OCI-LY7 (cell line): Measurements from ENCODE around the gene ASB15. TPM values are rescaled to one million over a fixed set of nuclear protein-coding genes. Genes with fewer than 3 reads are reported as not detected.

Source experiments
- BruUV-seq: library from RNA; stranded (reverse); fragments of 400-500 nt; replicated peaks from 2 replicates; lab custom pipeline; 2021; lab: Mats Ljungman, UMichigan
- CTCF ChIA-PET: fragments of 300-600 bp; sonication (Branson Sonifier 250); formaldehyde crosslinking; loops from one replicate; lab custom pipeline; 2022; ENCODE audit warnings: antibody characterized with exemption; ENCODE audit not compliant: unreplicated experiment; lab: Charles Lee
- POLR2A ChIA-PET: fragments of 300-600 bp; sonication (Branson Sonifier 250); formaldehyde crosslinking; loops from one replicate; lab custom pipeline; 2022; ENCODE audit warnings: antibody characterized with exemption; lab: Charles Lee
- DNase-seq: peaks from one replicate; pipeline ENCODE4 v3.0.0-alpha.2; 2015; ENCODE audit warnings: low spot score
- H2AFZ ChIP-seq: fragments of 200-600 bp; sonication (generic), shearing (Covaris generic); 2 replicates; pipeline ENCODE4 v1.6.1; 2014; ENCODE audit warnings: mild to moderate bottlenecking, antibody characterized with exemption, low read length, moderate library complexity
- H3K27ac ChIP-seq: fragments of 200-600 bp; sonication (generic); 2 replicates; pipeline ENCODE4 v1.5.1; 2014; ENCODE audit warnings: mixed run types, low read depth, mild to moderate bottlenecking, moderate library complexity, low read length, inconsistent platforms; ENCODE audit not compliant: poor library complexity, severe bottlenecking
- H3K36me3 ChIP-seq: fragments of 200-600 bp; sonication (generic); 2 replicates; pipeline ENCODE4 v1.6.1; 2014; ENCODE audit warnings: mild to moderate bottlenecking, antibody characterized with exemption, low read length, moderate library complexity, mixed read lengths; ENCODE audit not compliant: insufficient read depth
- H3K4me1 ChIP-seq: fragments of 200-600 bp; sonication (generic); 2 replicates; pipeline ENCODE4 v1.5.1; 2014; ENCODE audit warnings: mild to moderate bottlenecking, low read length; ENCODE audit not compliant: insufficient read depth, poor library complexity, severe bottlenecking
- H3K4me2 ChIP-seq: fragments of 200-600 bp; sonication (generic); 2 replicates; pipeline ENCODE4 v1.6.1; 2014; ENCODE audit warnings: mild to moderate bottlenecking, low read length
- H3K4me3 ChIP-seq: fragments of 200-600 bp; sonication (generic); 2 replicates; pipeline ENCODE4 v1.5.1; 2014; ENCODE audit warnings: mild to moderate bottlenecking, low read depth, low read length; ENCODE audit not compliant: poor library complexity, severe bottlenecking
- H3K79me2 ChIP-seq: fragments of 200-600 bp; sonication (generic); 2 replicates; pipeline ENCODE4 v1.6.1; 2016; ENCODE audit warnings: low read depth, mild to moderate bottlenecking, low read length, moderate library complexity, mixed read lengths; ENCODE audit not compliant: insufficient read depth
- H3K9me2 ChIP-seq: fragments of 200-600 bp; sonication (generic); 2 replicates; pipeline ENCODE4 v1.6.1; 2016; ENCODE audit warnings: mild to moderate bottlenecking, low read length, mixed read lengths; ENCODE audit not compliant: insufficient read depth
- H3K9me3 ChIP-seq: fragments of 200-600 bp; sonication (generic); 2 replicates; pipeline ENCODE4 v1.6.1; 2014; ENCODE audit warnings: mild to moderate bottlenecking, mixed run types, low read length, mixed read lengths
- H4K20me1 ChIP-seq: fragments of 200-600 bp; sonication (generic); 2 replicates; pipeline ENCODE4 v1.6.1; 2014; ENCODE audit warnings: mild to moderate bottlenecking, antibody characterized with exemption, low read length, moderate library complexity, mixed read lengths; ENCODE audit not compliant: insufficient read depth
- EZH2phosphoT487 ChIP-seq: fragments of 200-600 bp; sonication (generic); IDR thresholded peaks from 2 replicates; pipeline ENCODE4 v1.6.1; 2018; ENCODE audit warnings: low read depth, borderline replicate concordance, mild to moderate bottlenecking, mixed run types, antibody characterized with exemption, low read length, moderate library complexity, mixed read lengths
- intact Hi-C: fragments of 100-400 bp; cut with micrococcal nuclease; formaldehyde crosslinking; loops from one replicate; pipeline ENCODE4 v1.10.0; 2022; ENCODE audit not compliant: unreplicated experiment
- total RNA-seq, 2 experiments: library from RNA; depleted of rRNA in 1 of 2; stranded (reverse); fragments of >200 nt in 1 of 2; shearing (Covaris generic) in 1 of 2; gene quantifications; 2 replicates each; pipeline ENCODE4 v1.2.3, GENCODE V29; 2014 to 2022
- TF ChIP-seq, protein P1 (sequence below): fragments of 200-600 bp; sonication (generic); conservative IDR thresholded peaks from 2 replicates; pipeline ENCODE4 v1.5.1; 2014; ENCODE audit warnings: mild to moderate bottlenecking, antibody characterized with exemption, low read length, moderate library complexity, mixed read lengths

The ASB15 gene
- total RNA-seq, 2 experiments from 2014 or later, result not detected

DNA sequence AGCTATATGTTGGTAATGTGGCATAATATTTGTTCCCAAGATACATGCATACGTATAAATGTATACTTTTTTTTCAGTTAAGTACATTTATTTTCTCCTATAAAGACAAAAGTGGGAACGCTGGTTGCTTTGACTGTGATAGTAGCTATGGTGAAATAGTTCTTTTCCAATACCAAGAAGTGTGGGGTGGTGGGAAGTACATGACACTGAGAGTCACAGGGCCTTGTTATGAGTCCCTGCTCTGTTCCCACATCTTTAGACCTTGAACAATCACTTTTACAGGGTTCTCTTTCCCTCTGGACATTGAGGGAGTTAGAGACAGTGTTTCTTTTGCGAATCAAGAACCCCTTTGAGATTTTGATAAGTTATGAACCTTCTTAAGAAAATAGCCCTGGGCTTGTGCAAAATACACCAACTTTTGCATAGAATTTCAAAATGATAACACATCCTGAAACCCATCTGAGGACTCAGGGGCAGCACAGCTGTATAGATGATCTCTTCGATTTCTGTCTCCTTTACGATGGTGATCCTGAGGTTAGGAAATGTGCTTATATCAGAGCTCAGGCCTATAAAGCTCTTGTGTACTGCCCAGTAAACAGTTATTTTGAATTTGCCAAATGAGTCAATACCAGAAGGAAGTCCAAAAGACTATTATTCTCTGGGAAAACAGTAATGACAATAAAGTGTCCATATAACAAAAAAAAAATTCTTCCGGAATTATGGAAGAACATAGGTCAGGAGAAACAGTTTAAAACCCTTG lies 55.1 kb downstream of the ASB15 start:
- Histone ChIP-seq H3K9me2 (no peaks in the 10 kb centered on the region), H3K79me2 (no peaks in the 10 kb centered on the region), H3K36me3 (no peaks in the 10 kb centered on the region), H4K20me1 (no peaks in the 10 kb centered on the region), H3K4me3 (no peak overlapping the region), H3K9me3 (no peaks in the 10 kb centered on the region), H3K4me1 (no peaks in the 10 kb centered on the region), H2AFZ (no peak overlapping the region), H3K27ac (no peak overlapping the region), H3K4me2 (no peak overlapping the region)
- BruUV-seq, result no TSS peak
- no peak for TF ChIP-seq EZH2phosphoT487
- TF ChIP-seq, protein P1, sequence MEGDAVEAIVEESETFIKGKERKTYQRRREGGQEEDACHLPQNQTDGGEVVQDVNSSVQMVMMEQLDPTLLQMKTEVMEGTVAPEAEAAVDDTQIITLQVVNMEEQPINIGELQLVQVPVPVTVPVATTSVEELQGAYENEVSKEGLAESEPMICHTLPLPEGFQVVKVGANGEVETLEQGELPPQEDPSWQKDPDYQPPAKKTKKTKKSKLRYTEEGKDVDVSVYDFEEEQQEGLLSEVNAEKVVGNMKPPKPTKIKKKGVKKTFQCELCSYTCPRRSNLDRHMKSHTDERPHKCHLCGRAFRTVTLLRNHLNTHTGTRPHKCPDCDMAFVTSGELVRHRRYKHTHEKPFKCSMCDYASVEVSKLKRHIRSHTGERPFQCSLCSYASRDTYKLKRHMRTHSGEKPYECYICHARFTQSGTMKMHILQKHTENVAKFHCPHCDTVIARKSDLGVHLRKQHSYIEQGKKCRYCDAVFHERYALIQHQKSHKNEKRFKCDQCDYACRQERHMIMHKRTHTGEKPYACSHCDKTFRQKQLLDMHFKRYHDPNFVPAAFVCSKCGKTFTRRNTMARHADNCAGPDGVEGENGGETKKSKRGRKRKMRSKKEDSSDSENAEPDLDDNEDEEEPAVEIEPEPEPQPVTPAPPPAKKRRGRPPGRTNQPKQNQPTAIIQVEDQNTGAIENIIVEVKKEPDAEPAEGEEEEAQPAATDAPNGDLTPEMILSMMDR, result no peak
- POLR2A ChIA-PET, result interaction anchor here (0.6 to 1.8 kb wide), 3 partner anchors 11 to 33 kb away, joined by 3 to 5 read pairs (median 4); no protein-coding TSS in a partner anchor
- intact Hi-C loops, result no loop called here
- CTCF ChIA-PET, result no interaction called here
- no peak for DNase-seq

- DNase-seq, result no peak
- TF ChIP-seq, protein P1, result no peak
- TF ChIP-seq EZH2phosphoT487, result no peak
- no peaks in the 10 kb centered on the region for H3K79me2 ChIP-seq
- H3K4me2 ChIP-seq, result no peak overlapping the region
- intact Hi-C loops, result no loop called here
- no peaks in the 10 kb centered on the region for H4K20me1 ChIP-seq
- no peak overlapping the region for H3K27ac ChIP-seq
- H3K4me3 ChIP-seq, result no peak overlapping the region
- H3K36me3 ChIP-seq, result no peaks in the 10 kb centered on the region
- H3K9me2 ChIP-seq, result no peaks in the 10 kb centered on the region
- H3K4me1 ChIP-seq, result no peaks in the 10 kb centered on the region
- BruUV-seq, result no TSS peak
- CTCF ChIA-PET, result no interaction called here
- POLR2A ChIA-PET, result interaction anchor here (0.6 to 0.8 kb wide), 4 partner anchors 9 to 1173 kb away, joined by 3 to 9 read pairs (median 6); no protein-coding TSS in a partner anchor
- no peaks in the 10 kb centered on the region for H3K9me3 ChIP-seq
- no peak overlapping the region for H2AFZ ChIP-seq
Measured at GRCh38 chr7:123657304-123657685, 55.7 kb downstream of the ASB15 start.

GRCh38 chr7:123658023-123658422 lies 56.4 kb downstream of the ASB15 start:
- intact Hi-C loops, result no loop called here
- H3K4me3 ChIP-seq, result no peak overlapping the region
- no peaks in the 10 kb centered on the region for H3K9me3 ChIP-seq
- no peak overlapping the region for H2AFZ ChIP-seq
- H4K20me1 ChIP-seq, result no peaks in the 10 kb centered on the region
- BruUV-seq, result no TSS peak
- no peaks in the 10 kb centered on the region for H3K9me2 ChIP-seq
- TF ChIP-seq, protein P1, result no peak
- no peak for TF ChIP-seq EZH2phosphoT487
- no peak overlapping the region for H3K4me2 ChIP-seq
- no peaks in the 10 kb centered on the region for H3K36me3 ChIP-seq
- no peak overlapping the region for H3K27ac ChIP-seq
- ChIA-PET CTCF (no interaction called here), POLR2A (interaction anchor here (0.6 to 0.7 kb wide), 3 partner anchors 9 to 1173 kb away, joined by 3 to 9 read pairs (median 7); no protein-coding TSS in a partner anchor)
- H3K4me1 ChIP-seq, result no peaks in the 10 kb centered on the region
- H3K79me2 ChIP-seq, result no peaks in the 10 kb centered on the region
- no peak for DNase-seq
